Left ventricle myocardium superior (tissue), 1 donor: Measurements from ENCODE around the gene TENM4. TPM values are rescaled to one million over a fixed set of nuclear protein-coding genes. Genes with fewer than 3 reads are reported as not detected.

ENCODE experiments used
- ATAC-seq: fragments of 200-7000 bp; cut with Tn5 transposase; one replicate; pipeline ENCODE4 v1.9.1; 2020; ENCODE audit warnings: mild to moderate bottlenecking, moderate library complexity
- DNase-seq: peaks from one replicate; pipeline ENCODE4 v3.0.0-alpha.2; 2020
- intact Hi-C: fragments of 100-400 bp; cut with micrococcal nuclease; formaldehyde crosslinking; loops from one replicate; pipeline ENCODE4 v1.11.0; 2022
- total RNA-seq: library from RNA; stranded (reverse); fragmentation: NEBNext Ultra II Directional; extraction: Animal tissue kit (Norgen Biotek cat#: 25700); gene quantifications from one replicate; pipeline ENCODE4 v1.2.1, GENCODE V29; 2021
- donor health status: DM: no; HTN: yes; CAD: no; lungs with severe emphysema.

The TENM4 gene
- total RNA-seq, 1 donor from 2014 or later, result 0.40 TPM

DNA sequence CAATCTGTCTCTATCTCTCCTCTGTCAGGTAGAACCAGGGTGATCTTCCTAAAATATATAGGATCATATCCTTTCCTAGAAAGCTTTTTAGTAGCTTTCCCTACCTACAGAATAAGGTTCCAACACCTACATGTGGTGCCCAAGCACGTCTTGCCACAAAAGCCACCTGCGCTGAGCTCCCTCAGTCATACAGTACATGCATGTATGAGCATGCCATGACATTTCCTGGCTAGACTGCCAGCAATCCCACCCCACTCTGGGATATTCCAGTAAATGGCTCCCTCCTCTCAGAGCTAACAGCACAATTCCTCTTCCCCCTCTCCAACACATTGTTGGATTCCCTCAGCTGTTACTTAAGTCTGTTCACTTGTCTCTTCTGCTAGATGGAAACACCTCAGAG lies 398.0 kb downstream of the TENM4 start:
- DNase-seq, result no peak
- no peak for ATAC-seq
- intact Hi-C loops, result no loop called here

DNA sequence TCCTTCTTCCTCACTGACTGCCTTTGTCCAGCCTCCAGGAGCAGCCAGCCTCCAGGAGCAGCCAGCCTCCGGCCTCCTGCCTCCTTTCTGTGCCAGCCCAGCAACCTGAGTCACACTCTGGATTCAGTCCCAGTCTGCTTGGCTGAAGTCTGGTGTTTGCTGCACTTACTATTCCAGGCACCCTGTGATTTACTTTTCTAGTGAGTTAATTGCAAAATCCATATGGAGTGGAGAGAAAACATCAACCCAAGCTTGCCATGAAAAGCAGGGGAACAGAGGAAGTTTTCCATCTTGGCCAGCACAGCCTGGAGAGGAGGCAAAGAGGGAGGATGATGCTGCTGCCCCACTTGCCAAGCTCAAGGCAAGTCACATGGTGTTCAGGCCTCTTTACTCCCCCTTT lies 400.5 kb downstream of the TENM4 start:
- DNase-seq (no peak), ATAC-seq (no peak)
- intact Hi-C loops, result no loop called here

- no peak for DNase-seq
- intact Hi-C loops, result no loop called here
- ATAC-seq, result no peak
Measured at GRCh38 chr11:79039122-79039521, 401.7 kb downstream of the TENM4 start.

DNA sequence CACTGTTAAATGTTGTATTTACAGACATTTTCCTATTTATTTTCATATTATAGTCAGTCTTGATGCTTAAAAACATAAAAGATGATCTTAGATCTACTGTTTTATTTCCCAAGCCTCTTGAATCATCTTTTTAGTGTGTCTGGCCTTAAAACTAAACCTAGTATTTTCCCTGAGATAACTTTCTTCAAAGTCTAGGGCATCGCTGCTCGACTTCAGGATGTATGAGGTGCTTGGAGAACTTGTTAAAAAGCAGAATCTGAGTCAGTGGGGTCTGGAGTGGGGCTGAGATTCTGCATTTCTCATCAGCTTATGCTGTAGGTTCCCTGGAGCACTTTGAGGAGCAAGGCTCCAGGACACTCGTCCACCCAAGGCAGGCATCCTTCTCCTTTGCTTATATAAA lies 404.9 kb downstream of the TENM4 start:
- ATAC-seq, result no peak
- DNase-seq, result no peak
- intact Hi-C loops, result no loop called here

DNA sequence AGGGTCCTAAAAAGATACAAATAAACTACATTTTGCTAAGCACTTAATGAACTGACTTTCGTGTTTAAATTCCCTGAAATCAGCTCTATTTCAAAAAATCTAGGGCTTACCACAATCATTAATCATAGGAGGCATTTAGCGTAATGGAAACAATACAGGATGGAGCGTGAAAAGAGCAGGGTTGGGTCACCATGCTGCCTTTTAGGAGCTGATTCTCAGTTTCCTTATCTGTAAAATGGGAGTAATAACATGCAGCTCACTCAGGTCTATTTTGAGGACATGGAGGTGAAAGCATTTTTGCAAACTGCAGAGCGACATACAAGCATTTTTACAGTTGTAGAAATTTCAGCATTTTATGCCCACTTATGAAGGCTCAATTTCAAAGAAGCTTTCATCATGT lies 407.0 kb downstream of the TENM4 start:
- intact Hi-C loops, result no loop called here
- DNase-seq, result no peak
- ATAC-seq, result no peak

GRCh38 chr11:79030448-79030847 lies 410.4 kb downstream of the TENM4 start:
- ATAC-seq, result peak; percentile 82
- intact Hi-C loops, result no loop called here
- no peak for DNase-seq

DNA sequence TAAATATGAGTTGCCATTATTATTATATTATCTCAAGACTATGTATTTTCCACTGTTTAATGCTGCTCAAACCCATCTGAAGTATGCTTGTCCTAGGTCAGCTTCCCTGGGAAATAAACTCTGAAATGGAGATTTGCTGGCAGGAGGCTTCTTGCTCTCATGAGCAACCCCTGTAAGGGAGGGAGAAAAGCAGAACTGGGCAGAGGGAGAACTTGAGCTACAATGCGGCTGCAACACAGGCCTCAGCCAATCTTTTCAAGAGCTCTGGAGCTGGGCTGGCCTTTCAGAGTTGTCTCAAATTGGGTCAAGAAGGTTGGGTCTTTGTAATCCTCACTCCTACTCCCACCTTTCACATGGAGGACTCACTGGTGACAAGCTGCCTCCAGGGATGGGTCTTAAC lies 412.6 kb downstream of the TENM4 start:
- ATAC-seq (no peak), DNase-seq (no peak)
- intact Hi-C loops, result no loop called here

- DNase-seq (no peak), ATAC-seq (no peak)
- intact Hi-C loops, result no loop called here
Measured at GRCh38 chr11:79026803-79027445, 413.9 kb downstream of the TENM4 start.

GRCh38 chr11:79025622-79026021 lies 415.2 kb downstream of the TENM4 start:
- DNase-seq (no peak), ATAC-seq (no peak)

DNA sequence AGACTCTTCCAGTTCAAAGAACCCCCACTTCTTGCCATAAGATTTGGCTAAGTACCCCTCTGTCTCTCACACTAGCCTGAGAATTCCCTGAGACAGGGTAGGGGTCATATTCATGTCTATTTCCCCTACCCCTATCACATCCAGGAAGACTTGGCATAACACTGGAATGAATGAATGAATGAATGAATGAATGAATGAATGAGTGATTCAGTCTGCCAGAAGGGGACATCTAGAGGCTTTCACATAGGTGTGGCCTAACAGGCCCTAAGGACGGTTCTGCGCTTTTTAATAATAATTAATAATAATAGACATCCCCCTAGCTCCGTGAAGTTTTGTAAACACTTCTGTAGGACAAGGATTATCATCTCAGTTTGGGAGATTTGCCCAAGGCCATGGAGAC lies 415.7 kb downstream of the TENM4 start:
- ATAC-seq, result no peak
- intact Hi-C loops, result no loop called here

More at GRCh38 chr11:79025622-79026021, 415.2 kb downstream of the TENM4 start:
- intact Hi-C loops, result no loop called here

GRCh38 chr11:79022265-79022664 lies 418.6 kb downstream of the TENM4 start:
- no peak for DNase-seq
- ATAC-seq, result no peak
- intact Hi-C loops, result no loop called here

More for the DNA sequence above, 415.7 kb downstream of the TENM4 start:
- DNase-seq, result no peak

DNA sequence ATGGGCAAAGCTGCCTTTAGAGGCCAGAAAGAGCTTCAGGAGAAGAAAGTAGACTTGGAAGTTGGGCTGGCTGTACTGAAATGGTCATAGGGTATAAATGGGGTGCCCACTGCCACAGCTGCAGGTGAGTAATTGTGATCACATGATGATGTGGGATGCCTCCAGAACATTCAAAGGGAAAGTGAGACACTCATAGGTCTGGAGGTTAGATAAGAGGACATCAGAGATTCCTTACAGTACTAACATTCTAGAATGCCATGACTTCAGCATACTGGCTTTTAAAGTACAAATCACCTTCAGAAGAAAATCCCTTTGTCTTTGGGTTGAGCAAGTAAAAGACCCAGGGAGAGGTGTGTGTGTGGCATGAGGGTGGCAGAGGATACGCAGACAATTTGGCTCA lies 419.2 kb downstream of the TENM4 start:
- no peak for ATAC-seq
- no peak for DNase-seq
- intact Hi-C loops, result no loop called here

DNA sequence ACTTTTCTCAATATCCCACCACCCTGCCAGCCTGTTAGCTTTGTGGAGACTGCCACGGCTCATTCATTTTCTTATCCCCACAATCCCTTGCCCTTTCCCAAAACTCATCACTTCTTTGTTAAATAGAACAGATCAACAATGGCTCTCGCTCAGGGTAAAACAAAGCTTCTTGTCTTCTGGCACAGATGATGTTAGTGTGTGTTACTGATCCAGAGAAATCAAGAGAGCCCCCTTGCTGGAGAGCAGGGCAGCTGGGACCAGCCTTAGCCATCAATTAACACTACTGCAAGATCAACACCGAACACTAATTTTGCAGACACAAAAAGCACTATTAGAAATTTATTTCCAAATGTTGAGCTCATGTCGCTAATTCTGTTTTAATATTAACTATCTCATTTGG lies 420.9 kb downstream of the TENM4 start:
- ATAC-seq (no peak), DNase-seq (no peak)
- intact Hi-C loops, result no loop called here

DNA sequence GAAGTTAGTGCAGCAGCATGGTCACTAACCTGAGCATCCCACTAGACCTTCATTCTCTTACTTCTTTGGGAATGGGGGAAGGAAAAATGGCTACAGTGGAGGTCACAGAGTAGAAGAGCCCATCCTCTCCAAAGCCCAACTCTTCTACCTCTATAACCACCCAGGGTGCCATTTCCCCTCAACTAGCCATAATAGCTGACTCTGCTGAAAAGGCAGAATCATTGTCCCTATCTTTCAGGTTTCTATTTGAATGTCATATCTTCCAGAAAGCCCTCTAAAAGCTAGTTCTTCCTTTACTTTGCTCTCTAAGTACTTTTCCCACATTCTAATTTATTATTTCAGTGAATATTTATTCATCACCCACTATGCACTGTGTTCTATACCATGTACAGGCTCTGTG lies 421.6 kb downstream of the TENM4 start:
- intact Hi-C loops, result no loop called here
- ATAC-seq, result no peak
- no peak for DNase-seq

DNA sequence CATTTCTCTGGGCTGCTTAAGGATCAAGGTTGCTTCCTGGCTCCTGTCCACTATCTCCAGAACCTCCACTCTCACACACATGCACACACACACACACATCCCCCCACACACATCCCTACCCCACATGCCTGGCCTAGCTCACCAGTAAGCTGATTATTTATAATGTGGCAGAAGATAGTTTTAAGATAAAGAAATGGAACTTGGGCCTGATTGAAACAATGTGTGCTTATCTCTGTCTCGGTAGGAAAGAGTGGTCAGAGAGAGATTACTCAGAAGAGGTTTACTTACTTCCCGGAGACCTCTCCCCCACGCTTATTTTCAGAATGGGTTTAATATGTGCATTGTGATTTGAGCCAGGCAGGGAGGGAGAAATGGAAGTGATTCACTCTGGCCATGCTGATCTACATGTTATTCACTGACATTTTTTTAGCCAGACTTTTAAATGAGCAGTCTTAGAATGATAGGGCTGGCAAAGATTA lies 422.4 kb downstream of the TENM4 start:
- intact Hi-C loops, result no loop called here
- ATAC-seq, result peak; percentile 43

GRCh38 chr11:79017811-79018210 lies 423.0 kb downstream of the TENM4 start:
- DNase-seq (no peak), ATAC-seq (no peak)
- intact Hi-C loops, result no loop called here

More for the DNA sequence above, 422.4 kb downstream of the TENM4 start:
- DNase-seq, result no peak

DNA sequence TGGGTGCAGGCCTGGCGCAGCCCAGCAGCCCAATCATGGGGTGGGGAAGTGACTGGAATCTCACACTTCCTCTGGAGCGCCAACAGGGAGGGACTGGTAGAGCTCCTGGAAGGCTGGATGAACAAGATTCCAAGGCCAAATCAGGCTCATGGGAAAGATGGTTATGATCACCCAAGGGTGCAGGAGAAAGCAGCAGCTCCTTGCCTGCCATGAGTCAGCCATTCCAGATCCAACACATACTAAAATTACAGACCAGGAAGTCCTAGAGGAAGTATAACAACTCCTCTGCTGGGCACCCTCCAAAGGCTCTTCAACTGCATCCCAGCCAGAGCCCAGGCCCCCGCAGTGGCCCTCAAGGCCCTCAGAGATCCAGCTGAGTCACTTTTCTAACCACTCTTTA lies 427.3 kb downstream of the TENM4 start:
- intact Hi-C loops, result no loop called here
- DNase-seq, result no peak
- no peak for ATAC-seq

GRCh38 chr11:79011357-79011756 lies 429.5 kb downstream of the TENM4 start:
- DNase-seq (no peak), ATAC-seq (no peak)
- intact Hi-C loops, result no loop called here

DNA sequence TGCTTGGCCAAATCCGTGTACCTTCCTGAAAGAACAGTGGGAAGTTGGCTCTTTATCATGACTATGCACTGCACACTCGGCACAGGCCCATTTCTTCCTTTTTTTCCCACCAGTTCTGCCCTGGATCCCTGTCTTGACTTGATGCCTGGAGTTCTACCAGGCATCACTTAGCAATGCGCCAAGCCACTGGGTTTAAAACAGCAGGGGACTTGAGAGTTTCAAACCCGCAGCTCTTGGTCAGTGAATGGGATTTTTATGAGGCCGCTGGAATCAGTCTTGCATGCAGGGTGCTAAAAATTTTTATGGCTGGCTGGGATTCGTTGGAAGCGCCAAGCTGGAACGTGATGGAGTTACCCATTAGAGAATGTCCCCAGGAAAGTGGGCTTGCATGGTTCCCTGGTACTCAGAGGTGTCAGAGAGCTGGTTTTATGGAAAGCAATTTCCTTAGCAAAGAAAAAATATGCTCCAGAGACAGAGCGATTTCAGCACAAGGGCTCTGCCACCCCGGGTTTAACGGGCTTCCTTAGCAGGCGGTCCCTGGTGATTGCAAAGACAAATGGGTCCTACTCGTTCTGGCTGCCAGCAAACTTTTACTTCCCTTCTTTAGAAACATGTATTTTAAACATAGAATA lies 432.9 kb downstream of the TENM4 start:
- ATAC-seq (no peak), DNase-seq (no peak)
- intact Hi-C loops, result no loop called here

- ATAC-seq (no peak), DNase-seq (no peak)
- intact Hi-C loops, result no loop called here
Measured at GRCh38 chr11:79006854-79007253, 434.0 kb downstream of the TENM4 start.

GRCh38 chr11:78996007-78996406 lies 444.8 kb downstream of the TENM4 start:
- no peak for DNase-seq
- intact Hi-C loops, result no loop called here

More at GRCh38 chr11:78996007-78996406, 444.8 kb downstream of the TENM4 start:
- ATAC-seq, result no peak
